ENCODE measurements around the gene ADAM19.

ADAM19 gene

DNA sequence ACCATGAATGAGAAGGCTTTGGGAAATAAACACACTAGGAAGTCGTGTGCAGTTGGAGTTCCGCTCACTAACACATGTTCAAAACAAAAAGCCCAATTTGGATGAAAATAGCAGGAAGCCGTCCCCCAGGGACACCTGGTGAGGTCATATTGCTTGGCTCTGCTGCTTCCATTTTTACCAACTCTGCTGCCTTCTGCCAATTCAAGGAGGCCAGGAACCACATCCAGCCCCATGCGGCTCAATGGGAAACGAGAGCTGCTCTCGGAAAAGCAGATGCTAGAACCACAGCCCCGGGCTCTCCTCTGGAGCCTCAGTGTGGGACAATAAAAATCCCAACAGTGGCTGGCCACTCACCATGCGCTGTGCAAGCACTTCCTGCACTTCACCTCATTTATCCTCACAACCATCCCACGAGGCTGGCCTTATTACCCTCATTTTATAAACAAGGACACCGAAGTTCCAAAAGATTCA lies 13.4 kb downstream of the ADAM19 start:
- H3K4me3 ChIP-seq (ENCODE audit: low read length) = no peak overlapping the region
- TF ChIP-seq, protein P1, sequence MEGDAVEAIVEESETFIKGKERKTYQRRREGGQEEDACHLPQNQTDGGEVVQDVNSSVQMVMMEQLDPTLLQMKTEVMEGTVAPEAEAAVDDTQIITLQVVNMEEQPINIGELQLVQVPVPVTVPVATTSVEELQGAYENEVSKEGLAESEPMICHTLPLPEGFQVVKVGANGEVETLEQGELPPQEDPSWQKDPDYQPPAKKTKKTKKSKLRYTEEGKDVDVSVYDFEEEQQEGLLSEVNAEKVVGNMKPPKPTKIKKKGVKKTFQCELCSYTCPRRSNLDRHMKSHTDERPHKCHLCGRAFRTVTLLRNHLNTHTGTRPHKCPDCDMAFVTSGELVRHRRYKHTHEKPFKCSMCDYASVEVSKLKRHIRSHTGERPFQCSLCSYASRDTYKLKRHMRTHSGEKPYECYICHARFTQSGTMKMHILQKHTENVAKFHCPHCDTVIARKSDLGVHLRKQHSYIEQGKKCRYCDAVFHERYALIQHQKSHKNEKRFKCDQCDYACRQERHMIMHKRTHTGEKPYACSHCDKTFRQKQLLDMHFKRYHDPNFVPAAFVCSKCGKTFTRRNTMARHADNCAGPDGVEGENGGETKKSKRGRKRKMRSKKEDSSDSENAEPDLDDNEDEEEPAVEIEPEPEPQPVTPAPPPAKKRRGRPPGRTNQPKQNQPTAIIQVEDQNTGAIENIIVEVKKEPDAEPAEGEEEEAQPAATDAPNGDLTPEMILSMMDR (conservative IDR thresholded peaks at IDR 0.05; ENCODE audit: low read length) = no peak
- peak; percentile 81 for DNase-seq (ENCODE audit: low read depth)

DNA sequence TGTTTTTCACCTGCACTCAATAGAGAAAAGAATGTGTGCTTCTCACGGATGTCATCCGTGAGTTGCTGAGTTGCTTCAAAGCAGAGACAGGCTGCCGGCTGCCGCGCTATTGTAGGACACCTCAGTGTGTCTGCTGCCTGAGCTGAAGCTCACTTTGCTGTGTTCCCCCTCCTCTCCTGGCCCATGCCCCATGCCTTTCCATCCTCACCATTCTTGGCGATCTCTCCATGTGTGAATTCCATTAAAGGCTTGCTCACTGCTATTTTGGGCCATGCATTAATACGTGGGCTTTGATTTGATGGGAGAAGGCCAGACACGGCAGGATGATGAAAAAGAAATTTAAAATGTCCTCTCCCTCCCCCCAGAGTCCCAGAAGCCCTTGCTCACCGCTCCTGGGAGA lies 14.5 kb downstream of the ADAM19 start:
- no peak for DNase-seq (ENCODE audit: low read depth)
- H3K4me3 ChIP-seq (ENCODE audit: low read length) = no peak overlapping the region
- TF ChIP-seq, protein P1 (conservative IDR thresholded peaks at IDR 0.05; ENCODE audit: low read length) = no peak

DNA sequence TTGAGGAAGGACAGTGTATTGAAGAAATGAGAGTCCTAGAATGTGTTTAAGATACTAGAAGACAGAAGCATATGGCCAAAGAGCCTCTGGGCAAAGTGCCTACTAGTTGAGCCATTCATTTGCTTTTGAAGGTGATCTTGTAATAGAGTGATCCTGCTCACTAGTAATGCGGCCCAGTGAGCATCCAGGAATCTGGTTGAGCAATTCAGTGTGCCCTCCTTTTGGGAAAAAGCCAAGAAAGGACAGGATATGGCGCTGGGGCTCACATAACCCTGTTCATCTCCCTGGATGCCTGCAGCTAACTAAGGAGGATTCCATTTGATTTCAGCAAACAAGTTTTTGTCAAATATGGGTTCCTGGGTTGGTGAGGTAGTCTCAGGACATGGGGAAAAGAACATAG lies 16.3 kb downstream of the ADAM19 start:
- TF ChIP-seq, protein P1 (conservative IDR thresholded peaks at IDR 0.05; ENCODE audit: low read length) = no peak
- H3K4me3 ChIP-seq (ENCODE audit: low read length) = no peak overlapping the region
- DNase-seq (ENCODE audit: low read depth) = peak; percentile 93

DNA sequence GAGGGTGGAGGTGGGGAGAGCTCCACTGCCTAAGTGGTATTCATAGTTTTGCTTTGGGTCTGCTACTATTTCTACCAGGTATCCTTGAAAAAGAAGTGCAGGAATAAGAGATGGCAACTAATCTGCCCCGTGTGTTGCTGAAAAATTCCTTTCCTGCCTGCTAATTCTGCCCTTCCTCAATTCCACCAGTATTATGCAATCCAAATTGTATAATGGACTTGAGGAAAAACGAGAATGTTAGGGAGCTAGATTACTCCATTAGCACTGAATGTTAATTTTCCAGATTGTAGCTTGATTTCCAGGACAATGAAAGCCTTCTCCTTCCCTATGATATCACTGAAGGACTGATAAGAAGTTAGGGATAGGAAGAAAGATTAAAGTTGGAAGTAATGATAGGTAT lies 16.9 kb downstream of the ADAM19 start:
- H3K4me3 ChIP-seq (ENCODE audit: low read length) = no peak overlapping the region
- TF ChIP-seq, protein P1 (conservative IDR thresholded peaks at IDR 0.05; ENCODE audit: low read length) = no peak
- peak; percentile 53 for DNase-seq (ENCODE audit: low read depth)

DNA sequence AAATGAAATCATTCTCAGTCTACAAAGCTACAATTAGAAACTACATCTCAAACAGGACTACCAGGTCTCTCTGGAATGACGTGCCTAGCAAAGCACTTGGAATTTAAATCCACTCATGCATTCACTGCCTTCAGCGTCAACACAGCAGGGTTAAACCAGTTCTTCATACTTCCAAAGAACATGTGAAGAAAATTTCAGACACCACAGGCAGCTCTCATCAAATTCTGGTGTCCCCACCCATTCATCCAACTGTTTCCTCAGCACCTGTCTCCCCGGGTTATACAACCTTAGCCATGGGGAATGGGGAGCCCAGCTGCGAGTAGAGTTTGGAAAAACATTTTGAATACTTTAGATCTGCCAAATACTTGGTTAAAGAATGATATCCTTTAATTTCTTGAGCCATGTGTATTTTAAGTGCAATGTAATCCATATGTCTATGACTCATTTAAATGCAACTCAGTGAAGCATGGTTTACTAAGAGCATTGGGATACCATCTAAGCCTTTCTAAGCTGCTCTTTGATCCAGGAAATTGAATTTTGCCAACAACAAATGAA lies 17.5 kb downstream of the ADAM19 start:
- peak; percentile 82 for DNase-seq (ENCODE audit: low read depth)
- TF ChIP-seq, protein P1 (conservative IDR thresholded peaks at IDR 0.05; ENCODE audit: low read length) = no peak
- H3K4me3 ChIP-seq (ENCODE audit: low read length) = no peak overlapping the region

DNA sequence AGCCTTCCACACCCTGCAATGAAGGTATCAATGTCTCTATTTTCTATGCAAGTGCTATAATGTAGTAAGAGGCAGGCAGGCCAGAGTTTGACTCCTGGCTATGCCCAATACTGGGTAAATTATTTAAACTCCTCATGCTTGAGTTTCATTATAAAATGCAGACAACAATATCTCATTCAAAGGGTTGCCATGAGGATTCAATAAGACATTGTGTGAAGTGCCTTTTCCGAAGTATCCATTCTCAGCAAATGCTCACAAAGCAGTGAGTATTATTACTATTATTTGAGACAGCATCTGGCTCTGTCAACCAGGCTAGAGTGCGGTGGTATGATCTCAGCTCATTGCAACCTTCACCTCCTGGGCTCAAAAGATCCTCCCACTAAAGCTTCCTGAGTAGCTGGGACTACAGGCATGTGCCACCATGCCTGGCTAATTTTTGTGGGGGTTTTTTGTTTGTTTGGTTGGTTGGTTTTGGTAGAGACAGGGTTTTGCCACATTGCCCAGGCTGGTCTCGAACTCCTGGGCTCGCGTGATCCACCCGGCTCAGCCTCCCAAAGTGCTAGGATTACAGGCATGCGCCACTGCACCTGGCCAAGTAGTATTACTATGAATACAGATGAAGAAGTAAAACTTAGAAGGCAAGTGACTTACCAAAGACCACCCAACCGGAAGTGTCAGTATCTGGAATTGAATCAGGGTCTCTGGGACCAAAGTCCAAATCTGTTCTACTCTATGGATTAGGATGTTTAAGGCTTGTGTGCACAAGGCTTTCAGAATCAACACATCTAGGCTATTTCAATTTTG lies 18.8 kb downstream of the ADAM19 start:
- TF ChIP-seq, protein P1 (conservative IDR thresholded peaks at IDR 0.05; ENCODE audit: low read length) = no peak
- no peak overlapping the region for H3K4me3 ChIP-seq (ENCODE audit: low read length)
- DNase-seq (ENCODE audit: low read depth) = no peak
